Breast epithelium (tissue), 4 donors: ENCODE results near the gene TMEFF1. TPM values are rescaled to one million over a fixed set of nuclear protein-coding genes. Genes with fewer than 3 reads are reported as not detected.

Experiments
- DNase-seq, 2 donors: peaks; one replicate each; pipeline ENCODE4 v3.0.0-alpha.2; 2019; ENCODE audit warnings: low spot score in 2 of 2
- H3K27ac ChIP-seq, 2 donors: fragments of 200-600 bp; sonication (generic) in 1 of 2; one replicate each; pipeline ENCODE4 v1.5.1; 2016 to 2019; ENCODE audit warnings: mild to moderate bottlenecking in 1 of 2
- H3K27me3 ChIP-seq, 2 donors: fragments of 200-600 bp; sonication (generic) in 1 of 2; one replicate each; pipeline versions ENCODE4 v1.5.1 to v1.6.0; 2017 to 2019; ENCODE audit warnings: control low read depth in 1 of 2, mild to moderate bottlenecking in 1 of 2
- H3K36me3 ChIP-seq: fragments of 200-600 bp; one replicate; pipeline ENCODE4 v1.5.1; 2019
- H3K4me1 ChIP-seq, 2 donors: fragments of 200-600 bp; sonication (generic); one replicate each; pipeline ENCODE4 v1.5.1; 2016 to 2019; ENCODE audit warnings: control low read depth in 1 of 2
- H3K4me3 ChIP-seq, 3 donors: fragments of 200-600 bp; sonication (generic); 1 replicate in 2 of 3; 2 replicates in 1 of 3; pipeline ENCODE4 v1.5.1; 2016 to 2019; ENCODE audit warnings: mild to moderate bottlenecking in 3 of 3, moderate library complexity in 2 of 3
- H3K9me3 ChIP-seq, 2 donors: fragments of 200-600 bp; sonication (generic) in 1 of 2; one replicate each; pipeline ENCODE4 v1.5.1; 2016 to 2019; ENCODE audit warnings: control low read depth in 1 of 2
- POLR2A ChIP-seq: fragments of 450-650 bp; IDR thresholded peaks from one replicate; pipeline ENCODE4 v1.6.1; 2016; ENCODE audit warnings: antibody characterized with exemption, mild to moderate bottlenecking, moderate library complexity
- POLR2AphosphoS5 ChIP-seq, 3 donors: sonication (generic); formaldehyde crosslinking; IDR thresholded peaks; one replicate each; pipeline ENCODE4 v1.6.1; 2017; ENCODE audit warnings: antibody characterized with exemption in 3 of 3
- intact Hi-C: fragments of 100-400 bp; cut with DNase I; formaldehyde crosslinking; loops from one replicate; pipeline ENCODE4 v1.15.1; 2023; ENCODE audit warnings: low total_unique reads
- total RNA-seq, 3 donors: library from RNA; depleted of rRNA; stranded (reverse); fragments of >200 nt; gene quantifications; one replicate each; pipeline ENCODE4 v1.1.0, GENCODE V29; 2016
- TF ChIP-seq, protein P1 (sequence below), 3 donors: fragments of 450-650 bp; IDR thresholded peaks; one replicate each; pipeline ENCODE4 v1.5.1; 2016 to 2017; ENCODE audit warnings: antibody characterized with exemption in 3 of 3, mild to moderate bottlenecking in 3 of 3, moderate library complexity in 3 of 3

Gene TMEFF1
- total RNA-seq, 3 donors from 2014 or later, result 0.29 to 0.66 (median 0.32) TPM

DNA sequence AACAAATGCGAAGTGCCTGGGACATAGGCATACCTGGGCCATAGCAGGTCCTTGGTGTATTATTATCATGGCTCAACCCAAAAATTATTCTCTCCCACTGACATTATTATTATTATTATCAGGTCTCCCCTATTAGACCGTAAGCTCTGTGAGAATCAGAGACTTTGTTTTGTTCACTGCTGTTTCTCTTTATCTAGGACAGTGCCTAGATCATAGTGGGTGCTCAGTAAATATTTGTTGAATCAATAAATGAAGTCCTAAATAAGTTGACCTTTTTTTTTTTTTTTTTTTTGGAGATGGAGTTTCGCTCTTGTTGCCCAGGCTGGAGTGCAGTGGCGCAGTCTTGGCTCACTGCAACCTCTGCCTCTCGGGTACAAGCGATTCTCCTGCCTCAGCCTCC lies 4.9 kb upstream of the TMEFF1 start:
- no peak for DNase-seq
- TF ChIP-seq POLR2A (no peak), POLR2AphosphoS5 (IDR thresholded peaks at IDR 0.05) (no peak)
- TF ChIP-seq, protein P1, sequence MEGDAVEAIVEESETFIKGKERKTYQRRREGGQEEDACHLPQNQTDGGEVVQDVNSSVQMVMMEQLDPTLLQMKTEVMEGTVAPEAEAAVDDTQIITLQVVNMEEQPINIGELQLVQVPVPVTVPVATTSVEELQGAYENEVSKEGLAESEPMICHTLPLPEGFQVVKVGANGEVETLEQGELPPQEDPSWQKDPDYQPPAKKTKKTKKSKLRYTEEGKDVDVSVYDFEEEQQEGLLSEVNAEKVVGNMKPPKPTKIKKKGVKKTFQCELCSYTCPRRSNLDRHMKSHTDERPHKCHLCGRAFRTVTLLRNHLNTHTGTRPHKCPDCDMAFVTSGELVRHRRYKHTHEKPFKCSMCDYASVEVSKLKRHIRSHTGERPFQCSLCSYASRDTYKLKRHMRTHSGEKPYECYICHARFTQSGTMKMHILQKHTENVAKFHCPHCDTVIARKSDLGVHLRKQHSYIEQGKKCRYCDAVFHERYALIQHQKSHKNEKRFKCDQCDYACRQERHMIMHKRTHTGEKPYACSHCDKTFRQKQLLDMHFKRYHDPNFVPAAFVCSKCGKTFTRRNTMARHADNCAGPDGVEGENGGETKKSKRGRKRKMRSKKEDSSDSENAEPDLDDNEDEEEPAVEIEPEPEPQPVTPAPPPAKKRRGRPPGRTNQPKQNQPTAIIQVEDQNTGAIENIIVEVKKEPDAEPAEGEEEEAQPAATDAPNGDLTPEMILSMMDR (IDR thresholded peaks at IDR 0.05), result no peak
- H3K4me1 ChIP-seq, result no peaks in the 10 kb centered on the region
- no peak overlapping the region for H3K27ac ChIP-seq
- no peak overlapping the region for H3K4me3 ChIP-seq
- H3K9me3 ChIP-seq, result no peaks in the 10 kb centered on the region
- intact Hi-C loops, result no loop called here
- H3K27me3 ChIP-seq, result no peaks in the 10 kb centered on the region
- no peaks in the 10 kb centered on the region for H3K36me3 ChIP-seq

DNA sequence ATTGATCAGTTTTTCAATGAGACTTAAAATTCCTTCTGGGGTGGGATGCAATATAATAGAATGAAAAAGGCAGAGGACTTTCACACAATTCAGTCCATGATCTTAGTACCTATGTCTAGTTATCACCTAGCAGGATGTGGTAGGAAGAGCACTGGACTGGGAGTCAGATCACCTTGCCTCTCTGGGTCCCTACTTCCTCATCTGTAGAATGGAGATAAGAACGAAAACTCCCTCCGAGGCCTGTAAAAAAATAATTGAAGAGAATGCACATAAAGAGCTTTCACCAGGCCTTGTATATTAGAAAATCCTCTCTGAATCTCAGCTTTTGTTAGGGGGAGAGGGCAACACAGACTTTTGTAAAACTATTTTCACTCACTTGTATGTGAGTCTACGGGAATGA lies 681 bp upstream of the TMEFF1 start:
- Histone ChIP-seq H3K27me3 (no peaks in the 10 kb centered on the region), H3K27ac (no peak overlapping the region), H3K36me3 (no peaks in the 10 kb centered on the region), H3K9me3 (no peaks in the 10 kb centered on the region), H3K4me1 (no peaks in the 10 kb centered on the region), H3K4me3 (peak overlapping the region in 2 of 3 donors; percentile 65 to 85)
- DNase-seq, result no peak
- intact Hi-C loops, result no loop called here
- TF ChIP-seq POLR2AphosphoS5 (IDR thresholded peaks at IDR 0.05) (no peak), POLR2A (no peak)
- TF ChIP-seq, protein P1 (IDR thresholded peaks at IDR 0.05), result no peak

DNA sequence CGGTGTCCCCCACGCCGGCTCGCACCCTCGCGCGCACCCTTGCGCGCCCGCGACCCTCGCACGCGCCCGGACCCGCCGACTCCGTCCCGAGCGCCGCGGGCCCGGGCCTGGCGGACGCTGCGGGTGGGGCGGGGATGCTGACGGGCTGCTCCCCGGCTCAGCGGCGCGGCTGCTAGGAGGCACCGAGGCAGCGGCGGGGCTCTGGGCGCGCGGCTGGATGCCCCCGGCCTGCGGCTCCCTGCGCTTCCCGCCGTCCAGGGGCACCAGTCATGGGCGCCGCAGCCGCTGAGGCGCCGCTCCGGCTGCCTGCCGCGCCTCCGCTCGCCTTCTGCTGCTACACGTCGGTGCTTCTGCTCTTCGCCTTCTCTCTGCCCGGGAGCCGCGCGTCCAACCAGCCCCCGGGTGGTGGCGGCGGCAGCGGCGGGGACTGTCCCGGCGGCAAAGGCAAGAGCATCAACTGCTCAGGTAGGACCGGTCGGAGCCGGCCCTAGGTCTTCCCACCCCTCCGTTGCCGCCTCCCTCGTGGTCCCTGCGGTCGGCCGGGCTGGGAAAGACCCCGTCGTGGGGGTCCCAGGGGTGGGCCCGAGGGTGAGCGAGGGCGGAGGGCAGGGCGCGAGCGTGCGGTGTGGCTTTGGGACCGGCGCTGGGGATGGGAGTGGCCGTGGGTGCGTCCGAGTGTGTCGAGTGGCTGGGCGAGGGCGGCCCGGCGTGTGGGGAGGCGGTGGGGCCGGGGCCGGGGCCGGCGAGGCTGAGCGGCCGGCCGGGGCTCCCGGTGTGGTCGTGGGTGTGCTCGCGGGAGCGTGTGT lies 530 bp downstream of the TMEFF1 start:
- no peak for TF ChIP-seq POLR2A
- no peak for TF ChIP-seq POLR2AphosphoS5 (IDR thresholded peaks at IDR 0.05)
- TF ChIP-seq, protein P1 (IDR thresholded peaks at IDR 0.05), result no peak
- peak overlapping the region; percentile 52 to 85 (median 65) for H3K4me3 ChIP-seq
- H3K27ac ChIP-seq, result no peak overlapping the region
- no peaks in the 10 kb centered on the region for H3K4me1 ChIP-seq
- no peaks in the 10 kb centered on the region for H3K9me3 ChIP-seq
- H3K27me3 ChIP-seq, result no peaks in the 10 kb centered on the region
- no peaks in the 10 kb centered on the region for H3K36me3 ChIP-seq
- intact Hi-C loops, result no loop called here
- DNase-seq, result no peak

DNA sequence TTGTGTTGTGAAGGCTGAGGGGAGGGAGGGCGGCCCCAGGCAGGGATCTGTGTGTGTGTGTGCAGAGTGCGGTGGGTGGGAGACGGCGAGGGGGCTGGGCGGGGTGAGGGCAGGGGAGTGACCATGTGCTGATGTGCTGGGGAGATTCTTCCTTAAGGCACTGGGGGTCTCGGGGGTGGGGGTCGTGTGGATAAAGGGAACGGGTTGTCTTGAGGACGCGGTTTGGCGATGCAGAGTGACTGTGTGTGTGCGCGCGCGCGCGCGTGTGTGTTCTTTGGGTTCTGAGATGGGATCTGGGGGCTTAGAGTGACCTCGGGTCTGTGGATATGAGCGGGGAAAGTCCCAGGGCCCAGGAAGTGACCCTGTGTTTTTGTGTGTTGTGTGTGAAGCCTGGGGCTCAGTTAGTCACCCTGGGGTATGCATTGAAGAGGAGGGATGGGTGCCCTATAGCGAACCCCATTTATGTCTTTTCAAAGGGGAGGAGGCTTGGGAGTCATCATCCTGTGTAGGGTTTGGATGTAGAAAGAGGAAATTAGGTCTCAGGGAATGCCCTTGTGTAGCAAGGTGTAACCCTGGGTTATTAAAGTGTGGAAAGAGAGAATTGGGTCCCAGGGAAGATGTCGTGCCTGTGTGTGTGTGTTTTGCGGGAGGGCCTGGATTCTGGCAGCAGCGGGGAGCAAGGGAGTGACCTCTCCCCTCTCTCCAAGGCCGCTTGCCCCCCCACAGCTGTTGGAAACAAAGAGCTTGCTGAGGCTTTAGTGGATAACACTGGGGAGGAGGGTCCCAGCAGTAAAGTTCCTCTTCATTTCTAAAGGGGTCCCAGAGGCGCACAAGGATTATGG lies 1.4 kb downstream of the TMEFF1 start:
- DNase-seq, result no peak
- no peaks in the 10 kb centered on the region for H3K4me1 ChIP-seq
- H3K36me3 ChIP-seq, result no peaks in the 10 kb centered on the region
- no peak for TF ChIP-seq POLR2AphosphoS5 (IDR thresholded peaks at IDR 0.05)
- TF ChIP-seq, protein P1 (IDR thresholded peaks at IDR 0.05), result no peak
- TF ChIP-seq POLR2A, result no peak
- intact Hi-C loops, result no loop called here
- no peaks in the 10 kb centered on the region for H3K9me3 ChIP-seq
- peak overlapping the region; percentile 52 to 85 (median 65) for H3K4me3 ChIP-seq
- no peaks in the 10 kb centered on the region for H3K27me3 ChIP-seq
- no peak overlapping the region for H3K27ac ChIP-seq

DNA sequence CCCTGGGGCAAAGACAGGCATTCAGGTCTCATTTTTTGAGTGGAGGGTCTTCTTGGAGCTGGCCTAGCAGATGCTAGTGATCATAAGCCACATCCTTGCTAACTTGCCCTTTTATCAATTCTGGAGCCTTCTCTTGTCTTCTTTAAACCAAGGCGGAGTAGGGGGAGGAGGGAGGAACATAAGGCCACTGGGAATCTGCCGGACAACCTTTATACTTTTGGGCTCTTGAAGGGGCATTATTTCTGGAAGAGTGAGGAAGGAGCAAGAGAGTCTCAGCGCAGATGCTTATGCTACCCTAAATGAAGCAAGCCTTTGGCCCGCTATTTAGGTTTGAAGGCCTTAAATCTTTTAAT lies 2.0 kb downstream of the TMEFF1 start:
- H3K27ac ChIP-seq, result no peak overlapping the region
- H3K4me1 ChIP-seq, result no peaks in the 10 kb centered on the region
- intact Hi-C loops, result loop anchor here (5.0 kb wide), 1 partner anchor 947 kb away; no protein-coding TSS in a partner anchor
- no peaks in the 10 kb centered on the region for H3K27me3 ChIP-seq
- TF ChIP-seq, protein P1 (IDR thresholded peaks at IDR 0.05), result no peak
- no peak for TF ChIP-seq POLR2A
- TF ChIP-seq POLR2AphosphoS5 (IDR thresholded peaks at IDR 0.05), result no peak
- no peaks in the 10 kb centered on the region for H3K36me3 ChIP-seq
- no peak overlapping the region for H3K4me3 ChIP-seq
- DNase-seq, result no peak
- H3K9me3 ChIP-seq, result no peaks in the 10 kb centered on the region
